Measurements from ENCODE around the gene SSBP2. TPM values are rescaled to one million over a fixed set of nuclear protein-coding genes. Genes with fewer than 3 reads are reported as not detected.

The SSBP2 gene
- total and polyA plus RNA-seq, 2 donors (not counting 3 experiments of a cell fraction or from before 2014, with no cell fraction given): 9.6 to 11.5 TPM

DNA sequence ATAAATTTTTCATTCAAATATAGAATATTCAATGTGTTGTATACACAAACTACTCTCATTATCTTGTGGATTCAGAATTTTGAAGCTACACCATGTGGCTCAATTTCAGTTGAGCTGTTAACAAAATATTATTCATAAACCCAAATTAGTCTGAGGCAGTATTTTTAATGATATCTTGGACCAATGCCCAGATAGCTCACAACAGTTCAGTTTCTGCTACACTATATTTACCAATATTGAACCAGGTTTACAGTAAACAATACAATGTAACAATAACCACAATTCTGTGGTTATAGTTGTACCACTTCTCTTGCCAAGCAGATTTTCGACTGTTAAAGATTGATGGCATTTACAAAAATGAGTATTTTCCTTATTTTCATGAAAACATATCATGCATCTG is 99.9 kb downstream of the SSBP2 start:
- intact Hi-C loops (cut with micrococcal nuclease): no loop called here
- Histone ChIP-seq H4K20me1 (replicated peaks; ENCODE audit: control insufficient read depth, extremely low read depth, insufficient read depth, low read length) (no peaks in the 10 kb centered on the region), H3K79me2 (ENCODE audit: control insufficient read depth, insufficient read depth, low read length) (no peaks in the 10 kb centered on the region), H3K36me3 (ENCODE audit: control insufficient read depth in 2 of 2, extremely low read depth in 1 of 2, insufficient read depth in 2 of 2, low read length in 2 of 2) (no peaks in the 10 kb centered on the region), H3K27ac (ENCODE audit: insufficient read depth, low read depth, low read length) (no peak overlapping the region), H2AFZ (ENCODE audit: low read depth, low read length) (no peak overlapping the region), H3K9me1 (replicated peaks; ENCODE audit: control insufficient read depth, extremely low read depth, insufficient read depth, low read length) (no peaks in the 10 kb centered on the region), H3K4me3 (replicated peaks in 1 of 3; ENCODE audit: insufficient read depth in 1 of 3, low read depth in 1 of 3, low read length in 3 of 3) (no peak overlapping the region), H3K9ac (replicated peaks; ENCODE audit: extremely low read depth, insufficient read depth, low read length) (no peak overlapping the region), H3K9me3 (replicated peaks; ENCODE audit: control insufficient read depth, insufficient read depth, low read length) (no peaks in the 10 kb centered on the region), H3K27me3 (ENCODE audit: control insufficient read depth in 2 of 2, insufficient read depth in 2 of 2, low read length in 2 of 2) (no peaks in the 10 kb centered on the region), H3K4me1 (ENCODE audit: control insufficient read depth, extremely low read depth, insufficient read depth, low read length) (no peaks in the 10 kb centered on the region), H3K4me2 (ENCODE audit: insufficient read depth, low read length) (no peak overlapping the region)
- ChIA-PET POLR2A (no interaction called here), CTCF (interaction anchor here (0.7 to 1.4 kb wide), 6 partner anchors 14 to 515 kb away, joined by 3 to 4 read pairs (median 3); no protein-coding TSS in a partner anchor)
- dilution Hi-C loops (cut with MboI; ENCODE audit: extremely low pct_ligation_motif_present, low sequenced_read_pairs): no loop called here
- no peak for FAIRE-seq
- DNase-seq (ENCODE audit: low read depth, low spot score): peak; percentile 17
- BruUV-seq (replicated peaks): no TSS peak
- no peak for TF ChIP-seq JUN (IDR thresholded peaks at IDR 0.05; ENCODE audit: borderline replicate concordance, insufficient read depth, insufficient read length, low read depth)
- TF ChIP-seq, protein P1, sequence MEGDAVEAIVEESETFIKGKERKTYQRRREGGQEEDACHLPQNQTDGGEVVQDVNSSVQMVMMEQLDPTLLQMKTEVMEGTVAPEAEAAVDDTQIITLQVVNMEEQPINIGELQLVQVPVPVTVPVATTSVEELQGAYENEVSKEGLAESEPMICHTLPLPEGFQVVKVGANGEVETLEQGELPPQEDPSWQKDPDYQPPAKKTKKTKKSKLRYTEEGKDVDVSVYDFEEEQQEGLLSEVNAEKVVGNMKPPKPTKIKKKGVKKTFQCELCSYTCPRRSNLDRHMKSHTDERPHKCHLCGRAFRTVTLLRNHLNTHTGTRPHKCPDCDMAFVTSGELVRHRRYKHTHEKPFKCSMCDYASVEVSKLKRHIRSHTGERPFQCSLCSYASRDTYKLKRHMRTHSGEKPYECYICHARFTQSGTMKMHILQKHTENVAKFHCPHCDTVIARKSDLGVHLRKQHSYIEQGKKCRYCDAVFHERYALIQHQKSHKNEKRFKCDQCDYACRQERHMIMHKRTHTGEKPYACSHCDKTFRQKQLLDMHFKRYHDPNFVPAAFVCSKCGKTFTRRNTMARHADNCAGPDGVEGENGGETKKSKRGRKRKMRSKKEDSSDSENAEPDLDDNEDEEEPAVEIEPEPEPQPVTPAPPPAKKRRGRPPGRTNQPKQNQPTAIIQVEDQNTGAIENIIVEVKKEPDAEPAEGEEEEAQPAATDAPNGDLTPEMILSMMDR (IDR thresholded peaks at IDR 0.05; ENCODE audit: extremely low read depth in 1 of 2, insufficient read depth in 1 of 2, low read depth in 1 of 2, low read length in 2 of 2): no peak
- no peak for TF ChIP-seq FOS (IDR thresholded peaks at IDR 0.05; ENCODE audit: borderline replicate concordance, insufficient read depth, low read length)
- TF ChIP-seq POLR2AphosphoS5 (IDR thresholded peaks at IDR 0.05; ENCODE audit: insufficient read depth, low read depth, low read length): no peak
- TF ChIP-seq MYC (IDR thresholded peaks at IDR 0.05; ENCODE audit: low read depth, low read length): no peak
- TF ChIP-seq EZH2 (IDR thresholded peaks at IDR 0.05; ENCODE audit: borderline replicate concordance, low read depth, low read length, severe bottlenecking): no peak
- TF ChIP-seq GATA2 (IDR thresholded peaks at IDR 0.05; ENCODE audit: insufficient read depth, insufficient read length, low read depth, low read length): no peak
- TF ChIP-seq POLR2A (IDR thresholded peaks at IDR 0.05; ENCODE audit: low read depth, low read length): no peak
- TF ChIP-seq, protein P2, sequence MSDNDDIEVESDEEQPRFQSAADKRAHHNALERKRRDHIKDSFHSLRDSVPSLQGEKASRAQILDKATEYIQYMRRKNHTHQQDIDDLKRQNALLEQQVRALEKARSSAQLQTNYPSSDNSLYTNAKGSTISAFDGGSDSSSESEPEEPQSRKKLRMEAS (IDR thresholded peaks at IDR 0.05; ENCODE audit: insufficient read depth, insufficient read length): no peak
